ENCODE measurements around the gene OR2H1.

The OR2H1 gene

DNA sequence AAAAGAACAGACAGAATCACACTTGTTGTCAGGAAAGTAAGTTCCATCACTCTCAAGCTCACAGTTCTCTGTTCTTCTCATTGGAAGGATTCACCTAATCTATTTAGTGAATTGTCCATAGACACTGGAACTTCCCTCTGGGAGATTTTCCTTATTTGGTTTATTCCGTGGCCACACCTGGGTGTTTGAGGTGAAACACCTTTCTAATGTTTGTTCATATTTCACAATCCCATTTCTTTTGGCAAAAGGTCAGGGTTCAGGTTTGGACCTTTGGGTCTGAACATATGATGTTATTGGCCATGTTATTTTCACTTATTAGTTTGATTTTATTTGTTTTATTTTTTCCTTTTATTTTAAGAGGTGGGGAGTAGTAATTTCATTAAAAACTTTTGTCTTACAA, 26.8 kb downstream of the OR2H1 start:
- DNase-seq (ENCODE audit: low read depth): no peak

DNA sequence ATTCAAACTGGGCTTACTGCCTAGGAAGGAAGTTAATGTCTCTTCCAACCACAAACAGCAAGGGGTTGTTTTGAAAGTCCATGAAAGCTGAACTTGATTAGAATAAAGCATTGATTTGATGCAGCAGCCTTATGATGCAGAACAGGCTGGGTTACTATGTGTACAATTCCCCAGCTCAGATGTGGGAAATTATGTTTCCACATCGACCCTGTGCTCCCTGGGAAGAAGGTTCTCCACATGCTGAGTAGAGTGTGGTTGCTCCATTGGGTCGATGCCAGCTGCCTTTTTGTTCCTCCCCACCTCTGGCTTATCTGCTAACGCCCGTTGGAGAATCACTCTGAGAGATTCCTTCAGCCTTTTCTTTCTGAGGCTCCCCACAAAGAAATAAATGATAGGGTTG, 29.6 kb downstream of the OR2H1 start:
- no peak for DNase-seq (ENCODE audit: low read depth)

DNA sequence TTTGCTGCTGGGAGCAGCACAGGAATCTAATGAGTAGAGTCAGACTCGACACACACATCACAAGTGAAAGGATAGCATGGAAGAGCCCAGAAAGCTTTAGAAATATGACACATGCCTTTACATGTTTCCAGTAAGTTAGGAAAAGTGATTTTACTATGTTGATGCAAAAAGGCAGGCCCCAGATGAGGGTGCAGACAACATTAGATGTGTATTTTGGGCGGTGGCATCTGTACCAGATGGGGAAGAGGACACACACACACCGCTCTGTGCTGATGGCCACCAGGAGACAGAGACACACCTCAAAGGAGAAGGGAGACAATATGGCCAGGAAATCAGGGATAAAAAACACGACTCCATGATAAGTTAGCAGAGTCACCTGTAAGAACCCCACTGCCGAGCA, 30.2 kb downstream of the OR2H1 start:
- DNase-seq (ENCODE audit: low read depth): no peak

DNA sequence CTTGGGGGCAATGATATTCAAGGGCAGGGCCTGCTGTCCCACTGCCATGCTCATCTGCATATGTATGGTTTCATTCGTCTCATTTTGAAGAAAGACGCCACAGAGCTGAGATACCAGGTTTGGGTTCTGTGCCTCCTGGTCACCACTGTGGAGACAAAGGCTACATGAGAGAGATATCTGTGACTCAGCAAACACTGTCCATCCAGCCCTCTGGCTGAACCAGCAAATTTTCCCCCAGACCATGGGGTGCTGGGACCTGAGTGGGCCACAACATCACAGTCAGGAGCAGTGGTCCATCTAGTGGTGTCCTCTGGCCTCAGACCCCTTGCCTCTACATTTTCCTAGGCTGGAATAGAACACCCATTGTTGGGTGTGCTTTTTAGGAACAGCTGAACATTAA, 30.7 kb downstream of the OR2H1 start, which contains the start of gene MAS1L:
Gene MAS1L, minus strand, starts transcription at position 297 of the 400 bp plus-strand sequence. Its CDS starts 54 bp downstream, at position 243.
- no peak for DNase-seq (ENCODE audit: low read depth)

DNA sequence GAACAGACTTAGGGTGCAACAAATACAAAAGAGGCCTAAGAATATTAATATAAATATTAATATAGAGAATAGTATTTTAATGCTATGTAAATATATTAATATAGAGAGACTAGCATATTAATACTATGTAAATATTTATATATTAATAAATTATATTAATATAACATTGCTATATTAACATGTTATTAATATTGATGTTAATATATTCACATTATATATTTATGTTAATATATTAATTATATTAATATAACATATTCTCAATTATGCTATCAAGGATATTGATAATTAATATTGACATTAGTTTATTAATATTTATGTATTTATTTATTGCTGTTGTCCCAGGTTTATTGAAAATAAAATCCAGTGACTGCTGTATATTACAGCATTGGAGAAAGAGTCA, 31.9 kb downstream of the OR2H1 start:
- no peak for DNase-seq (ENCODE audit: low read depth)

DNA sequence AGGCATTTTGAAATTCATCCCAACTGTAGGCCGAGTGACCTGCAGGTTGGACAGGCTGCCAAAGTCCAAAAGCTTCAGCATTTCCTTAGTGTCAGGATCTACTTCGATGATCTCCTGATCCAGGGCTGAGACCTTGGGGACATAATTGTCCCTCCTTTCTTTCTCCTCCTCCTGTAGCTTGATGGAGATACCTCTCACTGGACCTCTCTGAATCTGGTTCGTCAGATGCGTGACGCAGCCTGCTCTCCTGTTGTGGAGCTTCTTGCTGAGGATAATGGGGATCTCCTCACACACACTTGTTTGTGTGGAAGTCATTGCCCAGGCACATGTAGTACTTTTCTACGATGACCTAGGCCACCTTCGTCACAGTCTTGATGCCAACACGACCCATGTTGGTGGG, 32.3 kb downstream of the OR2H1 start:
- DNase-seq (ENCODE audit: low read depth): no peak

DNA sequence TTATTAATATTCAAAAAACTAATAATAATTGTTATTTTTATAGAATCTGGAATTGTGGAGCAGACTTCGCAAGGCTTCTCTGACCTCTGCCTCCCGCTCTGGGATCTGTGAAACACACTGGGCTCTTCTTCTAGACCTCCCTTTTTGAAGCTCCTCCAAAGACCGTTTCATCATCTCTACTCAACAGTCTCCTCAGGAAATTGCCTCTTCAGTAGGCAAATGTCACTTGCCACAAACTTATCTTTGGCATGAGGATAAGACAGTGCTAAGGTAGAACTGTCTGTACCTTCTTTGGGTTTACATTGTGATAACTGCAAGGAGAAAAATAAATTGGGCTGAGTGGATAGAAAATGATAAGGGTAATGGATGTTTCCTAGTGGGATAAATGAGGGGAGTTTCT, 33.1 kb downstream of the OR2H1 start:
- no peak for DNase-seq (ENCODE audit: low read depth)

DNA sequence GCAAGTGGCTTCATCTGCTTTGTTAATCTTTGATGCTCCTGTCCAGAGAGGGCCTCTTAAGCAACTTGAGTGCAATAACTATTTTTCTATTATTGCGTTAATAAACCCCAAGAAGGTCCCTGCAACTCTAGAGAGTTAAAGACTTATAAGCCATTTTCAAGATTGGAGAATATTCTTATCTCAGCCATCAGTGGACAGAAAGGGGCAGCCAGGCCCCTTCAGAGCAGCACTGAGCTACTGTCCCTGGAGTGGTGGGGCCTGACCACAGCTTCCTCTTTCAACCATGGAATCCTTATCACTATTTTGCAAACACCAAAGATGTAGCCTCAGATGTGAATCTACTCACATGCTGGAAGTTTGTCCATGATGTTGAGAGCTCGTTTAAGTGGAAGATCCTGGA, 33.6 kb downstream of the OR2H1 start:
- DNase-seq (ENCODE audit: low read depth): no peak

DNA sequence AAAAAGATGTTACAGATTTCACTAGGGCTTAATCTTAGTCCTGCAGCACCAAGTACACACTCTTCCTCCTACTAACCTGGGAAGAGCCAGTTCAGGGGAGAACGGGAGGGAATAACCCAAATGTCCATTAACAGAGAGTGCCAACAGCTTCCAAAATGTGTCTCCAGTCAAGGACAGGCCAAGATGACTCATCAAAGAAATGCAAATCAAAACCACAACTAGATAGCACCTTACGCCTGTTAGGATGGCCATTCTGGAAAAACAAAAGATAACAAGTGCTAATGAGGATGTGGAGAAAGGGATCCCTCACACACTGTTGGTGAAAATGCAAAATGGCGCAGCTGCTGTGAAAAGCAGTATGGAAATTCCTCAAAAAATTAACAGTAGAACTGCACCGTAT, 34.6 kb downstream of the OR2H1 start:
- no peak for DNase-seq (ENCODE audit: low read depth)

DNA sequence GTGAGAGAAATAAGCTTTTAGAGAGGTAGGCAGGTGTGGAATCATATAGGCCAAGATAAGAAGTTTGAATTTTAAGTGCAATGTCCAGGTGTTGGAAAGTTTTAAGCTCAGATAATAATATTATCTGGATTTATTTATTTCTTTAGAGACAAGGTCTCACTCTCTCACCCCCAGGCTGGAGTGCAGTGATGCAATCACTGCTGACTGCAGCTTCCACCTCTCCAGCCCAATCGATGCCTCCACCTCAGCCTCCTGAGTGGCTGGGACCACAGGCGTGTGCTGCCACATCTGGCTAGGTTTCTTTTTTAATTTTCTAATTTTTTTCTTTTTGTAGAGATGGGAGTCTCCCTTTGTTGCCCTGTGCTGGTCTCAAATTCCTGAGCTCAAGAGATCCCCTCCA, 36.3 kb downstream of the OR2H1 start:
- DNase-seq (ENCODE audit: low read depth): no peak

DNA sequence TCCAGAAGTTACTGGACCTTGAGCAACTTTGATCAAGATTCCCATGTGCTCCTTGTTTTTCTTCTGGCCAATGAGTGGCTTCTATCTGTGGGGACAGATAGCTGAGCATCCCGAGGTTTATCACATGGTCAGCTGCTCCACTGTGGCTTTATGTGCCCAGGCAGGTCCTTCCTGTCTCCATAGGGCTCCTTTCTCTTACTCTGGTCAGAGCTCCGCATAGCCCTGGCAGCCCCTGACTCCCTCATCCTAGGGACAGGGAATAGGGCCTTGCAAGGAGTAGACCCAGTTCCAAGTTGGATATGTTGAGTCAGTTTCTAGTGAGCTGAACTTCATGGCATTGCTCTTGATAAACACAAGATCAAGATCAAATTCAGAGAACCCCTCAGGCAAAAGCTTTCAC, 37.2 kb downstream of the OR2H1 start:
- DNase-seq (ENCODE audit: low read depth): no peak

DNA sequence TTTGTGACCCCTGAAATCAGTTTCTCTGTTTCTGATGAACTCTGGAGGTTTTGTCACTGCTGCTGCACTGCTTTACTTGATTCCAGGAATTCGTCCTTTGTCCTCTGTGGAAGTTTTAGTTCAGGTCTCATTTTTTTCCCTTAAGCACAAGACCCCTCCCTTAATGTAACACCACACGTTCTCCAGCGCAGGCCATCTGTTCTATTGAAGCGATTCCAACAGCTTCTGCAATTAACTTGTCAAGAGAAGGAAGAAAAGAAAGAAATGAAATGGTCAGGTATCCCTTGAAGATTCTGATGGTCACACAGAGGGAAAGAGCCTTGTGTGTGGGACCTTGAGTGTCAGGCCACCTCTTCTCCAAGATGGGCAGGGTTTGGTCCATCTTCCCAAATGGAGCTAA, 38.6 kb downstream of the OR2H1 start:
- no peak for DNase-seq (ENCODE audit: low read depth)

DNA sequence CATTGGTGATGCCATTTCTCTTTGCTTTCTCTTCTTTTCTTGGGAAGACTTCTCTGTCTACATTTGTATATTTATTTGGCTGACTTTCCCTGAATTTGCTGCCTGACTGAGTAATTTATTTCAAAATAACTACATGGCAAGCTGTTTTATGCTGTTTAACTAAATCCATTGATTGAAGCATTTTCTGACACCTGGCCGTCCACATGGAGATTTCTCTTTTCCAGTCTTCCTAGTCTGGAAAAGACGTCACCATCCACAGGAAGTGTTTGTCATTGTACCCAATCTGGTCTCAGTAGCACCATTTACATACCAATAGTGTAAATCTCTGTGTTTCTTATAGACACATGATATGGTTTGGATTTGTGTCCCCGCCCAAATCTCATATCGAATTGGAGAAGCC, 40.0 kb downstream of the OR2H1 start:
- DNase-seq (ENCODE audit: low read depth): no peak

DNA sequence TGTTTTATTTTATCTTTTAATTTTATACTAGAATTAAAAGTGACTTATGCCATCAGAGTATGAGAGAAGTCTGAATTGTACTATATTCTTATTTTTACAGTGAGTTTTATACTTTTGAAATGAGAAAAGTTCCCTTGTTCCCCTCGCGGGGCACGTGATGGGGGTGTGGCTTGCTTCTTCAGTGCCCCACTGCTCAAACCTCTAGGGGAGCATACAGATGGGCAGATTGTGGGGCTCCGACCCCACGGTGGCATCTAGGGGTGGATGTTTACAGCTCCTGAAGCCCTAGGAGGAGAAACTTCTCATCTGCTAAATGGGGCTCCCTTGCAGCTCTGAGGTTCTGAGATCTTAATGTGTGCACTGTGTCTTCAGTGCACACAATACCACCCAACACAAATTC, 42.7 kb downstream of the OR2H1 start:
- DNase-seq (ENCODE audit: low read depth): no peak

DNA sequence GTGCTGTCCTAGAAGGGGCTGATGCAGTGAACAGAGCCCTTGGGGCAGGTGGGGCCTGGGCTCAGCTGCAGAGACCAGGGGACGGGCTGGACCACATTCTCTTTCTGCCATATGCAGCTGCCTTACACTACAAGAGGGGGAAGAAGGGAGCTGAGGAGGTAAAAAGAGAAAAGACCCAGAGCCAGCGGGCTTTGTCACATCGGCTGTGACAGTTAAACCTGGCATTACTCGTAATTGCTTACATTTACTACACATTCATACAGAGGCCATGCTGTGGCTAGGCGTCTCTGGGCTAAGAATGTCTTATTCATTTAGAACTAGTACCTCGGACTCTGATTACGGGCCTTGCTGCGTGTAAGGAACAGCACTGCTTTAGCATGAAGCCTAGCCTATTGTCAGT, 43.6 kb downstream of the OR2H1 start:
- no peak for DNase-seq (ENCODE audit: low read depth)

DNA sequence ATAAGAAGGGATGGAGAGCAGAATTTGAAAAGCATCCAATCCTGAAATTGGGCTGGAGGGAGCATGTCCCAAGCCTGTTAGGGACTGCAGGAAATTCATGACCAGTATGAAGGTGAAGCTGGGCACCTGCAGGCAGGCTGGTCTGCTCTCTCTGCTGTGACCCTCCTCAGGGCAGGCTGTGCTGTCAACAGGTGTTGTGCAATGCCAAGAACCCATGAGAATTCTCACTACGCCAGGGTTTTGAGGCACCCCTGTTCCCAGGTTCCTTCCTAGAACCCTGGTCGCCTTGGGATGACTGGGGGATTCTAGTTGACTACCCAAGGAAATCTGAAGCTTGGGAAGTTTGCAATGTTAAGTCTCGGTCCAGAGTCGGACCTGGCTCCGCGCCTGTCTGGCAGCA, 44.2 kb downstream of the OR2H1 start:
- DNase-seq (ENCODE audit: low read depth): no peak

DNA sequence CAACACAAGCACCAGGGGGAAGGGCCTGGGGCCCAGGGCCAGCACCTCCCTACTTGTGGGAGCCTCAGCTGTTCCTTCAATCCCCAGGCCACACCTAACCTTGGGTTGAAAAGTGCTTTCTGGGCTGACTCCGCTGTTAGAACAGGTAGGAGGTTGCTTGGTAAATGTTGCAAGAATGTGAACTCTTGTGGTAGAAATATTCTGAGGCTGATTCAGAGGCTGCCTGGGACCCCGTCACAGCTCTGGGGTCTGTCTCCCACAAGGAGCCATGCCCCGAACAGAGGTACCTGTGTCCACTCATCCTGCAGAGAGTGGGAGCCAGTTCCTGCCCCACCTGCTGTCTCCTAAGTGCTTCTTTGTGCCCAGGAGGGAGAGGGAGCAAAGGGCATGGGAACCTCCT, 45.2 kb downstream of the OR2H1 start:
- no peak for DNase-seq (ENCODE audit: low read depth)

DNA sequence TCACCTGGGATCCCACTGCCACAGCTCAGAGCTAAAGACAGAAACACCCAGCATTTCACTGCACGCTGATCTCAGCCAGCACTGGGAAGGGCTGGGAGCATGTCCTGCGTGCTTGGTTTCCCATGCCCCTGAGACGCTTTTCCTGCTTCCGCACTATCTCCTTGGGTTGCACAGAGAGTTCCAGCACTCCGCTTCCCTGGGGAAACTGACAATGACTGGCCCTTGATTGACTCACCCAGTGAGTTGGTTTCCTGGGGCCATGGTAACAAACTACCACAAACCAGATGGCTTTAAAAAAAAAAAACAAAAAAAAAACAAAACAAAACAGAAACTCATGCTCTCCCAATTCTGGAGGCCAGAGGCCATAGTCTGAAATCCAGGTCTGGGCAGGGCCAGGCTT, 45.6 kb downstream of the OR2H1 start:
- DNase-seq (ENCODE audit: low read depth): no peak

DNA sequence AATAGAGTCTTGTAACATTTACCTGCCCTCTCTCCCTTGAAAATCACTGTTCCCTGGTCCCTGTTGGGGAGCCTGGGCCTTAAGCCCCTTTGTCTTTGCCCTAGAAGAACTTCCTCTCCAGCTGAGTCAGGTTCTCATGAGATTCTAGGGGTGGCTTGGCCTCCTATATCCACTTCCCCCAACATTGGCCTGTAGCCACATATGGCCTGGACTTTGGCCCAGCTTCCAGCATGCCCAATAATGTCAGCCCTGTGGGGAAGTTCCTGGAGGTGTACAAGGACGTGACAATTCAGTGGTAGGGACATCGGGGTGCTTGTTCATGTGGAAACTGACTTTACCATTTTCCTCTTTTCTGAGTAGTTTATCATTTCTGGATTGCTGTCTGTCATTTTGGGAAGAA, 48.0 kb downstream of the OR2H1 start:
- DNase-seq (ENCODE audit: low read depth): no peak

DNA sequence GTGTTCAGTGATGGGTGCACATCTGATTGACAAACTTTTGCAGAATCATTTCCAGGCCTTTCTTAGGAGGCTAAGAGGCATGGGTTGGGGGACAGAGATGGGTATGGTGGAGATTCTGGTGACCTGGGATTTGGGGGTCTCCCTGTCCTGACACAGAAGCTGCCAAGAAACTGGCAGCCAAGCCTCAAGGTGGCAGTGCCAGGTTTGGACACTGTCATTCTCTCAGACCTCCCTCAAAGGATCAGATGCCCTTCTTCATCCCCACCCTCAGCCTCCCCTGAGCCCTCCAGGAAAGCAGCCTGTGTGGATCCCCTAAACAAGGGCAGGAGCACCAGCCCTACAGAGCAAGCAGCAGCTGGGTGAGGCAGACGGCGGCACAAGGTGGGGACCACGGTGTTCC, 48.9 kb downstream of the OR2H1 start:
- DNase-seq (ENCODE audit: low read depth): no peak

DNA sequence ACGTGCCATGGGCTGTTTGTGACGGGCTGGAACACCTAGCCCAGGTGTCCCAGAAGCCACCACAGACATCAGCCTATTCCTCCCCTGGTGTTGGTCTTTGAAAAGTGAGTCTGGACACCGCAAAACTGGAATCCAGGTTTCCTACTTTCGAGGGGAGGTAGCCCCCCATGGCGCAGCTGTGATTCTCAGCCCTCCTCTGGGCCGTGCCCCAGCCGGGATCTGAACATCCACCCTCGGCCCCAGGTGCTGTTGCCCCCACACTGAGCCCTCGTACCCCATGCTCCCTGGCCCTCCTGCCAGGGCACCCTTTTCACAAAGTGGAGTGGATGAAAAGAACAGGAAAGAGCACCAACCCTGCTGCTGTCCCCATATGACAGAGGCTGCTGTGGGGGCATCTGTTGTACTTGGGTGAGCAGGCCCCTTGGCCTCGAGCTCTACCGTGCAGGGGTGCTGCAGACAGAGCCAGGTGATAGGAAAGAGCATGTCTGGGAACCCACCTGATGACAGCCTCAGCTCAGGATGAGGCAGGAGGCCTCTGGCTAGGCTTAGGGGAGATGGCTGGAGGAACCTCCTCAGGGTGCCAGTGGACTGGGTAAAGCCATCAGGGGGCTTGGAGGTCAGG, 49.6 kb downstream of the OR2H1 start:
- no peak for DNase-seq (ENCODE audit: low read depth)

DNA sequence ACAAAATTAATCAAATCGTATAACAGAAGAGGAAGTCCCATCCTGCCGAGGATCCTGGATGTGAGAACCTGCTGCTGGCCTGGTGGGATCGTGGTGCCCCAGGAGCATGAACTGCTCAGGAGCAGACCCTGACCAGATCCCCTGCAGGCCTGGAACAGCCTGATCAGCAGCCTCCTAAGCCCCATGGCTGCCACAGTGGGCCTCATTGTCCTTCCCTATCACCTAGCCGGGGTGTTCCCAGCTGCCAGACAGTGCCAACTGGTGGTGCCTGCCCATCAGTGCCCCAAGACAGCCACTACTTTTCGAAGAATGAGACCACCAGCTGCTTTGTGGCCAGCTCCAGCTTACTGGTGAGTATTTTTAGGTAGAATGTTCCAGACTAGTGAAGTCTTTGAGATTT, 50.4 kb downstream of the OR2H1 start:
- DNase-seq (ENCODE audit: low read depth): no peak

DNA sequence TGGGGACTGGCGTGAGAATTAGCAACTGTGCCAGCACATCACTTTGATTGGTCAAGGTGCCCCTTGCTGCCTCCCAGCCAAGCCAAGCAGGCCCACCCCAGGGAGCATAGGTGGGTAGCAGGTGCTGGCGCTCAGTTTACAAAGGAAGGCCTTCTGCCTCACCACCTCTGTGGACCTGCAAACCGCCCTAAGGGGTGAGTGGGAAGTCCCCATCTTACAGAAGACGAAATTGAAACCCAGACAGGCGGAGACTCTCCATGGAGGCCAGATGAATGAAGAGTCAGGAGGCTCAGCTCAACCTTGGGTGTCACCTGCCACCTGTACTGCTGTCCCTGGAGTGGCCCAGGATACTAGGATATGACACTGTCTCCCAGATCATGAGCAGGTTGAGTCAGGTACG, 52.3 kb downstream of the OR2H1 start:
- DNase-seq (ENCODE audit: low read depth): no peak

DNA sequence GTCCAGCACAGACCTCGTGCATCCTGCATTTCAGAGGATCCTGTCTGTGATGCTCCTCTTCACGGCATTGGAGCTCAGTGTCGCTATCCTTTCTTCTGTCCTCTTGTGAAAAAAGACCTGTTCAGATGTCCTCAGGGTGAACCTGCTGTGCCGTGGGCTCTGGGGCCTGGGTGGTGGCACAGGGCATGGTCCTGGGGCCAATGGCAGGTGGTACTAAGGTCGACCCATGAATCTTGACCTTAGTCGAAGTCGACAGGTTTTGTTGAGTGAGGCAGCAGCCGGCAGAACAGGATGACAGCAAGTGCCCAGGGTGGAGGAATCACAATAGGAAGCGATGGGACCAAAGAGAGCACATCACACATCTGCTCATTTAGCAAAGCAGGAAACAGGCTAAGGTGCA, 52.8 kb downstream of the OR2H1 start:
- DNase-seq (ENCODE audit: low read depth): no peak

DNA sequence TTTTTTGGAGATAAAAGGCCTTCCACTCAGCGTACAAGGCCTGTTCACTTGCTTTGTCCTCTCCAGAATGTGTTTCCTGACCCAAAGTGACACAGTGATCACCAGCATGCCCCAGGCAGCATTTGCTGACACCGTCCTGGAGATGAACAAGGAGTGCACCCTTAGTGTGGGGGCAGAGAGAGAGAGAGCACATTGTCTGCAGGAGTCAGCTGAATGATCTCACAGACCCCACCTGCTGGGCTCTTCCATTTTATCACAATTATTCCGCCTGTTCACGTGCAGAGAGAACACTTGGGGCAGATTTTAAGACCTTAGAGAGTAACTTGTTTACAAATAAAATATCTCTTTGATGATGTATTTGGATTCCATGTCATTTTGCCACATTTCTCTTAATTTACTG, 53.2 kb downstream of the OR2H1 start:
- DNase-seq (ENCODE audit: low read depth): no peak
